Suppressor macrophage treated with lipopolysaccharide for 1 hour (primary cell): ENCODE results near the gene MELTF.

Source experiments
- DNase-seq, 3 donors: peaks; one replicate each; pipeline ENCODE4 v3.0.0-alpha.2; 2020 to 2022

The MELTF gene

GRCh38 chr3:197008436-197009209 lies 21.0 kb downstream of the MELTF start:
- DNase-seq: no peak

- DNase-seq: no peak
These were observed 21.7 kb downstream of the MELTF start for GRCh38 chr3:197007953-197008352.

GRCh38 chr3:197007296-197007940 lies 22.2 kb downstream of the MELTF start:
- no peak for DNase-seq

GRCh38 chr3:197006860-197007259 lies 22.8 kb downstream of the MELTF start:
- no peak for DNase-seq

- DNase-seq: no peak
These were observed 23.2 kb downstream of the MELTF start for GRCh38 chr3:197006446-197006845.

GRCh38 chr3:197003461-197004385 lies 25.9 kb downstream of the MELTF start:
- DNase-seq: peak in 1 of 3 donors; percentile 16

- DNase-seq: peak; percentile 89 to 97 (median 94)
These were observed 26.7 kb downstream of the MELTF start for GRCh38 chr3:197002701-197003454.

GRCh38 chr3:197001972-197002700 lies 27.5 kb downstream of the MELTF start:
- peak; percentile 57 to 75 (median 59) for DNase-seq

GRCh38 chr3:197001106-197001971 lies 28.3 kb downstream of the MELTF start:
- no peak for DNase-seq

GRCh38 chr3:197000211-197000610 lies 29.4 kb downstream of the MELTF start:
- peak; percentile 60 to 62 (median 61) for DNase-seq

GRCh38 chr3:196998966-196999760 lies 30.5 kb downstream of the MELTF start:
- no peak for DNase-seq

GRCh38 chr3:196997311-196997710 lies 32.3 kb downstream of the MELTF start:
- no peak for DNase-seq

GRCh38 chr3:196996454-196997265 lies 33.0 kb downstream of the MELTF start:
- no peak for DNase-seq

GRCh38 chr3:196995646-196996355 lies 33.8 kb downstream of the MELTF start:
- DNase-seq: no peak

GRCh38 chr3:196995027-196995426 lies 34.6 kb downstream of the MELTF start:
- DNase-seq: no peak

GRCh38 chr3:196994056-196994455 lies 35.6 kb downstream of the MELTF start:
- DNase-seq: no peak

- no peak for DNase-seq
These were observed 37.1 kb downstream of the MELTF start for GRCh38 chr3:196992461-196993065.
